ENCODE results near the gene WDPCP.
"Not testable (repeated sequence)": the region's sequence is repeated elsewhere in the genome, so short reads cannot be mapped to it uniquely, and the experiment has no call there.

Gene WDPCP

GRCh38 chr2:63218800-63219526 lies 369.3 kb downstream of the WDPCP start:
- DNase-seq: no peak

DNA sequence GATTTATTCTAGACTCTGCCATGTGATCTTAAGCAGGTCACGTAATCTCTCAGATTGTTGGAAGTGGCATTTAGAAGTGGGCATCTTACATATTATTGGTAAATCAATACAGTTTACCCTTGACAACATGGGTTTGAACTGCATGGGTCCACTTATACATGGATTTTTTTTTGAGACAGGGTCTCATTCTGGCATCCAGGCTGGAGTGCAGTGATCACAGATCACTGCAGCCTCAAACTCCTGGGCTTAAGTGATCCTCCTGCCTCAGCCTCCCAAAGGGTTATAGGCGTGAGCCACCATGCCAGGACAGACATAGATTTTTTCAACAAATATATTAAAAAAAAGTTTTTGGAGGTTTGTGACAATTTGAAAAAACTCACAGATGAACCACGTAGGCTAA lies 393.0 kb downstream of the WDPCP start:
- DNase-seq: no peak

- no peak for DNase-seq
Measured at GRCh38 chr2:63194175-63194574, 394.1 kb downstream of the WDPCP start.

DNA sequence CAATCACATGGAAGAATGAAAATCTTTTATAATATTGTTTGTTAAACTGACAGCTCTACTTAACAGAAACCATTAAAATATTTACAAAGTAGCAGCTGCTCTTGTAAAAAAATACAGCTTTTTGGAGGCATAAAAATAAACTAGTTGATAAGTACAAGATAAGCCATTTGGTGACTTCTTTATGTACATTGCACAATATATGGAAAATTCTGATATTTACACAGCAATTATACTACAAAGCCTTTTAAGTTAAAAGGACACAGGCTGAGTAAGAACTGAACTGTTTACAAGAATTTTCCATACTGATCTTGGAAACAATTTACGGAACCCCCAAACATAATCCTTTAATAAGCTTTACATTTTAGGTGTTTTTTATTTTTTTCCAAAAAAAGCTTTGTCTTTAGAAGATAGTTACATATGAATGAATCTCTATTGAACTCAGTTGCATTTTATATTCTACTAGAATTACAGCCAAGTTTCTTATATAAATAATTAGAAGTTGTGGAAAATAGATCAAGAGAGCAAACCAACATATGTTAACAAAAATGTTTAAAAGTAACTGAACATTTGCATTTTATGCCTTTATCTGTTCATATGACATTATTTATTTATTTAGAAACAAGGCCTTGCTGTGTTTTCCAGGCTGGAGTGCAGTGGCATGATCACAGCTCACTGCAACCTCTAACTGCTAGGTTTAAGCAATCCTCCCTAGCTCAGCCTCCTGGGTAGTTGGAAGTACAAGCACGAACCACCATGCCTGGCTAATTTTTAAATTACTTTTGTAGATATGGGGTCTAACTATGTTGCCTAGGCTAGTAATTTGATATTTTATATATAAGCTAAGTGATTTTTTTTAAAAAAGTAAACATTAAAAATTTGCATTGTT lies 395.1 kb downstream of the WDPCP start:
- DNase-seq: no peak

GRCh38 chr2:63192169-63192888 lies 395.9 kb downstream of the WDPCP start:
- no peak for DNase-seq

GRCh38 chr2:63189026-63189425 lies 399.3 kb downstream of the WDPCP start:
- DNase-seq: no peak

DNA sequence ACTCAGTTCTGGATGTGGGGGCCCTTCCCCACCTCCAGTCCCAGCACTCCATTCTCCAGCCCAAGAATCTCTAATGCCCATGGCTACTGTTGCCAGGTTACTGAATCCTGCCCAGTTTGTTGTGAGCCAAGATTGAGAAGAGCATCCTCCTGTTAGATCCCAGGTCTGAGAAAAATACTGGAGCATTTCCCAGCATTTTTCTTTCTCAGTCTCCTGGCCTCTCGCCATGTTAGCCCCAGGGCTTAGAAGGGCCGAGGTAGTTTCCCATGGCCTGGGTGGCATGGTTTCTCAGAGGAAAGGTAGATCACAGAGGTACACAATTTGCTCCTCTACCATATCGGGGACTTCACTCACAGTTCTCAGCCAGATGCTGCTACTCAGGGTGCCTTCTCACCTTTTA lies 401.9 kb downstream of the WDPCP start:
- DNase-seq: no peak

- no peak for DNase-seq
Measured at GRCh38 chr2:63163161-63163820, 425.0 kb downstream of the WDPCP start.

DNA sequence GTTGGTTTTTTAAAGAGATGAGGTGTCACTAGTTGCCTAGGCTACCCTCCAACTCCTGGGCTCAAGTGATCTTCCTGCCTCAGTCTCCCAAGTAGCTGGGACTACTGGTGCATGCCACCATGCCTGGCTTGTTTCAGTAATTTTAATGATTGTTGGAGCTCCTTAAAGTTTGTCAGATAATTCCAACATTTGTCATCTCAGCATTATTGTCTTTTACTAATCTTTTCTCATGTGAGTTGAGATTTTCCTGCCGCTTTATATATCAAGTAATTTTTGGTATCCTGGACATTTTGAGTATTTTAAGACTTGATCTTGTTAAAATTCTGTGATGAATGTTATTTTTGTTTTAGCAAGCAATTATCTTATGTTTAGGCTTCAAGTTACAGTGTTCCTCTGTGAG lies 429.0 kb downstream of the WDPCP start:
- DNase-seq: no peak

DNA sequence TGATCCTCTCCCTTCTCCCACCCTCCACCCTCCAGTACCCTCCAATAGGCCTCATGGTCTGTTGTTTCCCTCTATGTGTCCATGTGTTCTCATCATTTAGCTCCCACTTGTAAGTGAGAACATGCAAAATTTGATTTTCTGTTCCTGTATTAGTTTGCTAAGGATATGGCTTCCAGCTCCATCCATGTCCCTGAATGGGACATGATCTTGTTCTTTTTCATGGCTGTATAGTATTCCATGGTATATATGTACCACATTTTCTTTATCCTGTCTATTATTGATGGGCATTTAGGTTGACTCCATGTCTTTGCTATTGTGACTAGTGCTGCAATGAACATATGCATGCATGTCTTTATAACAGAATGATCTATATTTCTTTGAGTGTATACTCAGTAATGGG lies 451.6 kb downstream of the WDPCP start:
- DNase-seq: not testable (repeated sequence)

DNA sequence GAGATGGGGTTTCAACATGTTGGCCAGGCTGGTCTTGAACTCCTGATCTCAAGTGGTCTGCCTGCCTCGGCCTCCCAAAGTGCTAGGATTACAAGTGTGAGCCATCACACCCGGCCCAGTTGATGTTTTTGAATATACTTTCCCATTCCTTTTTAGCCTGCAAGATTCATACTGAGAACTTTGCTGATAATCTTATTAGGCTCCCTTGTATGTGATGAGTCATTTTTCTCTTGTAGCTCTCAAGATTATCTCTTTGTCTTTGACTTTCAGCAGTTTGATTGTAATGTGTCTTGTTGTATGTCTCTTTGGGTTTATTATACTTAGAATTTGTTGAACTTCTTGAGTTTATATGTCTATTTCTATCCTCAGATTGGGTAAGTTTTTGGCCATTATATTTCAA lies 456.3 kb downstream of the WDPCP start:
- no peak for DNase-seq

DNA sequence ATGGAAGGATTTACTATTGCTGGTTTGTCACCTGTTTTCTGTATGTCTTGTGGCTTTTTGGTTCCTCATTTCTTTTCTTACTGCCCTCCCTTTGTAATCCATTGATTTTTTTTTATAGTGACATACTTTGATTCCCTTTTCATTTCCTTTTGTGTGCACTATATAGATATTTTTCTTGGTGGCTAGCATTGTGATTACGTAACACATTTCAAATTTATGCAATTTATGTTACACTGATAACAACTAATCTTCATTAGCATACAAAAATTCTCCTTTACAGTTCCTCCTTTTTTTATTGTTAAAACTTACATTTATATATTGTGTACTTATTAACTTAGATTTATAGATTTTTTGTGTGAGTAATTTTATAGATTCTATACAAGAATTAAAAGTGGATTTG lies 457.1 kb downstream of the WDPCP start:
- no peak for DNase-seq

GRCh38 chr2:63127594-63127993 lies 460.7 kb downstream of the WDPCP start:
- DNase-seq: no peak

- no peak for DNase-seq
Measured at GRCh38 chr2:63124850-63125249, 463.4 kb downstream of the WDPCP start.

DNA sequence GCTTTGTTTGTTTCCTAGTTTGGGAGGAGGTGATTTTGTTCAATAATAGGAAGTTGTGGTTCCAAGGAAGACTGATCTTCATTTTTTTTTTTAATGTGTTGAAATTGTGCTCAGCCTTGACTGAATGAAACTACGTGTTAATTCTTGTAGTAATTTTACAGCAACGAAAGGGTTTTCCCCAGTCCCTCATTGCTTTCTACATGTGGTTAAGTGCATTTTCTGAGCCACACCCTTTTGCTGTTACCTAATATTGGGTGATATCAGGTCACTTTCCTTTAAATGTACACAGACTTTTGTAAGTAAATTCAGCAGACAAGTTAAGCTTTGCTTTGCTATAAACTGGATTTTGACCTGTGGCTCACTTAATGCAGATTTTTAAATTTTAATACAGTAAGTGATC lies 464.1 kb downstream of the WDPCP start:
- DNase-seq: no peak

GRCh38 chr2:63122921-63123320 lies 465.4 kb downstream of the WDPCP start:
- no peak for DNase-seq

GRCh38 chr2:63121055-63121834 lies 467.0 kb downstream of the WDPCP start:
- DNase-seq: no peak

DNA sequence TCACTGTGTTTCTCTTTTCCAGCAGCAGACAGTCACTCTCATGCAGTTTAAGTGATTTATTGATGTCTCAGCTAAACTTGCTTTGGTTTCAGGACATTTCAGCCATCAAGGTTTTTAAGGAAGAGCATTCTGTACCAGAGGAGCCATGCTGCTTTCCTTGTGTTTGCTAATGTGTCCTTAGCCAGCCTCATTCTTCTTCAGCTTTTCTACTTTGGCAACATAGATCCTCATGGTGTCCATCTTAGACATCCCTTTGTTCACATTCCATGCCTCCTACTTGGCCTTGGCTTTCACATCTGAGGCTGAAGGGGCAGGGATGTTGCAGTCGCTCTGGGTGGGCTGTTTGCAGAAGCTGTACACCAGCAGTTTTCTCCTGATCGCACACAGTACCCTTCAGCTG lies 469.5 kb downstream of the WDPCP start:
- no peak for DNase-seq

DNA sequence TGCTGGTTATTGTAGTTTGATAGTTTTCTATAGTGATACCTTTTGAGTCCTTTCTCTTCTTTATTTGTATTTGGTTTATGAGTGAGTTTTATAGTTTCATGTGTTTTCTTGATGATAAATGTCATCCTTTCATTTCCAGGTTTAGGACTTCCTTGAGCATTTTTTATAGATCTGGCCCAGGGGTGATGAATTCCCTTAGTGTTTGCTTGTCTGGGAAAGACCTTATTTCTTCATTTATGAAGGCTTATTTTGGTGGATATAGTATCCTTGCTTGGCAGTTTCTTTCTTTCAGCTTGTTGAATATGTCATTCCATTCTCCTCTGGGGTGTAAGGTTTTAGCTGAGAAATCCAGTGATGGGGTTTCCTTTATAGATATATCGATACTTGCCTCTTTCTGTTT lies 483.8 kb downstream of the WDPCP start:
- no peak for DNase-seq

- DNase-seq: no peak
Measured at GRCh38 chr2:63101954-63102353, 486.3 kb downstream of the WDPCP start.

- DNase-seq: no peak
Measured at GRCh38 chr2:63099032-63099431, 489.2 kb downstream of the WDPCP start.

GRCh38 chr2:63096491-63096890 lies 491.8 kb downstream of the WDPCP start:
- DNase-seq: no peak
